ENCODE results near the gene CYP4A22.

The CYP4A22 gene

DNA sequence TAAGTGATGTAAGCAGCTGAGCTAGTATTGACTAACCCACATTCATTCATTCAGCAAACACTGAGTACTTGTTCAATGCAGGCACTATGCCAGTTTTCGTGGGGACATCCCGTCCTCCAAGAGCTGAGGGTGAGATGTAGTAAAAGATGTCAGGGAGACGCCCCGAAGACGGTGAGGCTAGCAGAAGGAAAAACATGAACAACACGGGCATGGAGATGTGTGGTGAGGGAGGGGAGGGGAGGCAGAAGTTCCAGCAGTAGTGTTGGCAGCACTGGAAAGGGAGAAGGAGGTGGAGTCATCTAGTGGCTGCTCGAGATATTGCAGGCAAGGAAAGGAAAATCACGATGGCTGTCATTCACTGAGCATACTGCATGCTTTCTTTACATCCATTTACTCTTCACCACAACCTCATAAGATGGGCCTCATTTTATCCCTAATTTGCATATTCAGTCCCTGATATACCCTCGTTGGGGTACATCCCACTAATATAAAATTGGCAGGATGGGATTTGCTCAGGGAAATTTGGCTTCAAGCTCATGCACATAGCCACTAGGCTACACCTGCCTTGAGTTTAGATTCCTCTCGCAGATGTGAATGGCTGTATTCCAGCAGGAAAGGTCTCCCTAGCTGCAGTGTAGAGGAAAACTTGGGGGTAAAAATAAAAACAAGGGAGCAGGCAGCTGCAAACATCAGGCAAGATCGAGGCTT, 38.1 kb downstream of the CYP4A22 start (continued):
- no peak for TF ChIP-seq ZNF138 (tag by site-specific recombination; IDR thresholded peaks at IDR 0.05; ENCODE audit: borderline replicate concordance)
- TF ChIP-seq YY2 (tag by site-specific recombination; IDR thresholded peaks at IDR 0.05) = no peak; the same call in 1 of the 2 replicates
- TF ChIP-seq SP3 (tag by site-specific recombination; IDR thresholded peaks at IDR 0.05) = no peak
- TF ChIP-seq YY1 (tag by site-specific recombination; IDR thresholded peaks at IDR 0.05) = no peak

GRCh38 chr1:47178020-47178419, 40.8 kb downstream of the CYP4A22 start:
- Histone ChIP-seq H3K36me3 (ENCODE audit: control insufficient read depth in 2 of 2, insufficient read depth in 1 of 2, low read length in 2 of 2) (no peaks in the 10 kb centered on the region), H3K4me3 (ENCODE audit: low read depth, low read length) (no peak overlapping the region), H3K27ac (ENCODE audit: extremely low read depth, low read depth, low read length) (no peak overlapping the region), H3K9me3 (ENCODE audit: control insufficient read depth, insufficient read depth, low read depth, low read length) (no peaks in the 10 kb centered on the region), H3K4me1 (ENCODE audit: control insufficient read depth, insufficient read depth, low read length) (no peaks in the 10 kb centered on the region)
- CTCF ChIA-PET = interaction anchor here (0.7 to 4.4 kb wide), 14 partner anchors 15 to 1026 kb away, joined by 3 to 78 read pairs (median 4); partner anchors contain the start of gene PDZK1IP1
- POLR2A ChIA-PET = interaction anchor here (2.2 kb wide), 1 partner anchor 136 kb away, joined by 23 read pairs; the partner anchor contains the start of gene STIL
- TF ChIP-seq ZNF660 (tag by site-specific recombination; IDR thresholded peaks at IDR 0.05) (no peak), GLIS1 (tag by site-specific recombination; IDR thresholded peaks at IDR 0.05) (no peak), ZNF510 (tag by site-specific recombination; IDR thresholded peaks at IDR 0.05; ENCODE audit: insufficient replicate concordance) (no peak), ZNF223 (tag by site-specific recombination; IDR thresholded peaks at IDR 0.05) (no peak), ZNF211 (tag by site-specific recombination; IDR thresholded peaks at IDR 0.05; ENCODE audit: low read depth) (no peak), ZNF266 (tag by site-specific recombination; IDR thresholded peaks at IDR 0.05; ENCODE audit: low read depth) (no peak), ZNF560 (tag by site-specific recombination; IDR thresholded peaks at IDR 0.05; ENCODE audit: borderline replicate concordance) (no peak)
- TF ChIP-seq, protein P1, sequence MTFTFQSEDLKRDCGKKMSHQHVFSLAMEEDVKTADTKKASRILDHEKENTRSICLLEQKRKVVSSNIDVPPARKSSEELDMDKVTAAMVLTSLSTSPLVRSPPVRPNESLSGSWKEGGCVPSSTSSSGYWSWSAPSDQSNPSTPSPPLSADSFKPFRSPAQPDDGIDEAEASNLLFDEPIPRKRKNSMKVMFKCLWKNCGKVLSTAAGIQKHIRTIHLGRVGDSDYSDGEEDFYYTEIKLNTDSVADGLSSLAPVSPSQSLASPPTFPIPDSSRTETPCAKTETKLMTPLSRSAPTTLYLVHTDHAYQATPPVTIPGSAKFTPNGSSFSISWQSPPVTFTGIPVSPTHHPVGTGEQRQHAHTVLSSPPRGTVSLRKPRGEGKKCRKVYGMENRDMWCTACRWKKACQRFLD (tag by site-specific recombination; IDR thresholded peaks at IDR 0.05) = no peak

GRCh38 chr1:47178654-47179016, 41.4 kb downstream of the CYP4A22 start:
- Histone ChIP-seq H3K27ac (ENCODE audit: extremely low read depth, low read depth, low read length) (no peak overlapping the region), H3K4me1 (ENCODE audit: control insufficient read depth, insufficient read depth, low read length) (no peaks in the 10 kb centered on the region), H3K9me3 (ENCODE audit: control insufficient read depth, insufficient read depth, low read depth, low read length) (no peaks in the 10 kb centered on the region), H3K36me3 (ENCODE audit: control insufficient read depth in 2 of 2, insufficient read depth in 1 of 2, low read length in 2 of 2) (no peaks in the 10 kb centered on the region), H3K4me3 (ENCODE audit: low read depth, low read length) (peak overlapping the region; percentile 23; the same call in 1 of the 2 replicates)
- ChIA-PET CTCF (interaction anchor here (0.7 to 4.4 kb wide), 32 partner anchors 9 to 1025 kb away, joined by 3 to 78 read pairs (median 4); partner anchors contain the start of genes PDZK1IP1 and STIL), POLR2A (interaction anchor here (0.7 to 2.2 kb wide), 5 partner anchors 11 to 259 kb away, joined by 3 to 23 read pairs (median 4); partner anchors contain the start of genes FOXD2, PDZK1IP1 and STIL)
- TF ChIP-seq TCF7L2 (IDR thresholded peaks at IDR 0.05; ENCODE audit: borderline replicate concordance, low read depth, low read length) (no peak), BCL11A (tag by site-specific recombination; IDR thresholded peaks at IDR 0.05; ENCODE audit: low read depth) (no peak), ZBTB48 (tag by site-specific recombination; IDR thresholded peaks at IDR 0.05) (0 out of 2 replicates have a peak, but pooled peaks have one; percentile 21), ZNF768 (tag by site-specific recombination; IDR thresholded peaks at IDR 0.05) (no peak)

- Histone ChIP-seq H3K9me3 (ENCODE audit: control insufficient read depth, insufficient read depth, low read depth, low read length) (no peaks in the 10 kb centered on the region), H3K4me3 (ENCODE audit: low read depth, low read length) (peak overlapping the region; percentile 38), H3K36me3 (ENCODE audit: control insufficient read depth in 2 of 2, insufficient read depth in 1 of 2, low read length in 2 of 2) (no peaks in the 10 kb centered on the region), H3K4me1 (ENCODE audit: control insufficient read depth, insufficient read depth, low read length) (no peaks in the 10 kb centered on the region), H3K27ac (ENCODE audit: extremely low read depth, low read depth, low read length) (no peak overlapping the region)
- ChIA-PET CTCF (interaction anchor here (0.6 to 4.4 kb wide), 38 partner anchors 9 to 1025 kb away, joined by 3 to 78 read pairs (median 4); partner anchors contain the start of genes PDZK1IP1 and STIL), POLR2A (interaction anchor here (0.6 to 2.2 kb wide), 8 partner anchors 11 to 547 kb away, joined by 3 to 23 read pairs (median 4); partner anchors contain the start of genes FOXD2, PDZK1IP1 and STIL)
- TF ChIP-seq, protein P2, sequence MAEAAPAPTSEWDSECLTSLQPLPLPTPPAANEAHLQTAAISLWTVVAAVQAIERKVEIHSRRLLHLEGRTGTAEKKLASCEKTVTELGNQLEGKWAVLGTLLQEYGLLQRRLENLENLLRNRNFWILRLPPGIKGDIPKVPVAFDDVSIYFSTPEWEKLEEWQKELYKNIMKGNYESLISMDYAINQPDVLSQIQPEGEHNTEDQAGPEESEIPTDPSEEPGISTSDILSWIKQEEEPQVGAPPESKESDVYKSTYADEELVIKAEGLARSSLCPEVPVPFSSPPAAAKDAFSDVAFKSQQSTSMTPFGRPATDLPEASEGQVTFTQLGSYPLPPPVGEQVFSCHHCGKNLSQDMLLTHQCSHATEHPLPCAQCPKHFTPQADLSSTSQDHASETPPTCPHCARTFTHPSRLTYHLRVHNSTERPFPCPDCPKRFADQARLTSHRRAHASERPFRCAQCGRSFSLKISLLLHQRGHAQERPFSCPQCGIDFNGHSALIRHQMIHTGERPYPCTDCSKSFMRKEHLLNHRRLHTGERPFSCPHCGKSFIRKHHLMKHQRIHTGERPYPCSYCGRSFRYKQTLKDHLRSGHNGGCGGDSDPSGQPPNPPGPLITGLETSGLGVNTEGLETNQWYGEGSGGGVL (tag by site-specific recombination; IDR thresholded peaks at IDR 0.05) = peak; percentile 74
- TF ChIP-seq ZXDB (tag by site-specific recombination; IDR thresholded peaks at IDR 0.05) (0 out of 2 replicates have a peak, but pooled peaks have one; percentile 20), ZNF658 (tag by site-specific recombination; IDR thresholded peaks at IDR 0.05) (no peak), ZNF391 (tag by site-specific recombination; IDR thresholded peaks at IDR 0.05; ENCODE audit: borderline replicate concordance, low read depth) (0 out of 2 replicates have a peak, but pooled peaks have one; percentile 32), ZNF501 (tag by site-specific recombination; IDR thresholded peaks at IDR 0.05) (peak; percentile 51; the same call in 1 of the 2 replicates), SP2 (tag by site-specific recombination; IDR thresholded peaks at IDR 0.05) (peak; percentile 37), SP7 (tag by site-specific recombination; IDR thresholded peaks at IDR 0.05) (0 out of 2 replicates have a peak, but pooled peaks have one; percentile 39), ZNF76 (tag by site-specific recombination; IDR thresholded peaks at IDR 0.05; ENCODE audit: borderline replicate concordance, low read depth) (no peak)
These were observed 42.1 kb downstream of the CYP4A22 start for GRCh38 chr1:47179017-47179987.
